ENCODE results near the gene MYBBP1A. TPM values are rescaled to one million over a fixed set of nuclear protein-coding genes. Genes with fewer than 3 reads are reported as not detected.

The MYBBP1A gene
- total and polyA plus RNA-seq, 4 donors: 12.2 to 23.3 (median 20.0) TPM

- H3K9me3 ChIP-seq (ENCODE audit: control insufficient read depth in 4 of 4, low read length in 3 of 4): no peaks in the 10 kb centered on the region
- no peak for TF ChIP-seq YY1 (IDR thresholded peaks at IDR 0.05)
- no peak for TF ChIP-seq ZBTB33 (IDR thresholded peaks at IDR 0.05)
- H3K9ac ChIP-seq (ENCODE audit: low read depth in 1 of 2, low read length in 2 of 2): no peak overlapping the region
- peaks cover 6 to 16% (median 11%) of the 10 kb centered on the region in 4 donors for H3K4me1 ChIP-seq (ENCODE audit: control insufficient read depth in 4 of 4, insufficient read depth in 4 of 4, low read length in 3 of 4)
- no peaks in the 10 kb centered on the region for H3K36me3 ChIP-seq (ENCODE audit: control insufficient read depth in 4 of 4, insufficient read depth in 3 of 4, low read depth in 1 of 4, low read length in 3 of 4)
- H3K27ac ChIP-seq (ENCODE audit: low read depth in 1 of 2, low read length in 2 of 2): no peak overlapping the region
- H3K27me3 ChIP-seq (ENCODE audit: control insufficient read depth in 4 of 4, insufficient read depth in 4 of 4, low read length in 3 of 4): peaks cover 0 to 6% (median 1%) of the 10 kb centered on the region in 4 donors
- DNase-seq (ENCODE audit: low spot score): no peak
- WGBS: 70% methylated on average over 8 of the region's 8 CpGs
- no peak overlapping the region for H3K4me3 ChIP-seq (ENCODE audit: low read depth in 1 of 3, low read length in 3 of 3)
Measured at GRCh38 chr17:4582691-4583090, 27.5 kb upstream of the MYBBP1A start.

GRCh38 chr17:4582101-4582501, 26.9 kb upstream of the MYBBP1A start:
- H3K9me3 ChIP-seq (ENCODE audit: control insufficient read depth in 4 of 4, low read length in 3 of 4): no peaks in the 10 kb centered on the region
- H3K27ac ChIP-seq (ENCODE audit: low read depth in 1 of 2, low read length in 2 of 2): no peak overlapping the region
- H3K4me1 ChIP-seq (ENCODE audit: control insufficient read depth in 4 of 4, insufficient read depth in 4 of 4, low read length in 3 of 4): peaks cover 6 to 16% (median 11%) of the 10 kb centered on the region in 4 donors
- TF ChIP-seq FOXA1 (IDR thresholded peaks at IDR 0.05): no peak
- no peak for TF ChIP-seq FOXA2 (IDR thresholded peaks at IDR 0.05)
- TF ChIP-seq RAD21 (IDR thresholded peaks at IDR 0.05): no peak
- no peak for TF ChIP-seq MAX (IDR thresholded peaks at IDR 0.05)
- no peak for TF ChIP-seq ATF3 (IDR thresholded peaks at IDR 0.05)
- TF ChIP-seq EGR1 (IDR thresholded peaks at IDR 0.05; ENCODE audit: low read depth in 2 of 2): no peak
- TF ChIP-seq HNF4G (IDR thresholded peaks at IDR 0.05): no peak
- TF ChIP-seq NR2F2 (IDR thresholded peaks at IDR 0.05): no peak
- TF ChIP-seq GABPA (IDR thresholded peaks at IDR 0.05 in 1 of 2, conservative IDR thresholded peaks at IDR 0.05 in 1 of 2): no peak
- no peak for TF ChIP-seq TAF1 (conservative IDR thresholded peaks at IDR 0.05)
- no peak overlapping the region for H3K9ac ChIP-seq (ENCODE audit: low read depth in 1 of 2, low read length in 2 of 2)
- WGBS: 61% methylated on average over 7 of the region's 7 CpGs
- peaks cover 0 to 6% (median 1%) of the 10 kb centered on the region in 4 donors for H3K27me3 ChIP-seq (ENCODE audit: control insufficient read depth in 4 of 4, insufficient read depth in 4 of 4, low read length in 3 of 4)
- no peak overlapping the region for H3K4me3 ChIP-seq (ENCODE audit: low read depth in 1 of 3, low read length in 3 of 3)
- no peaks in the 10 kb centered on the region for H3K36me3 ChIP-seq (ENCODE audit: control insufficient read depth in 4 of 4, insufficient read depth in 3 of 4, low read depth in 1 of 4, low read length in 3 of 4)
- DNase-seq (ENCODE audit: low spot score): no peak

GRCh38 chr17:4580291-4580690, 25.1 kb upstream of the MYBBP1A start:
- peaks cover 6 to 24% (median 15%) of the 10 kb centered on the region in 4 donors for H3K4me1 ChIP-seq (ENCODE audit: control insufficient read depth in 4 of 4, insufficient read depth in 4 of 4, low read length in 3 of 4)
- DNase-seq (ENCODE audit: low spot score): no peak
- 56% methylated on average over 7 of the region's 7 CpGs for WGBS
- TF ChIP-seq RAD21 (IDR thresholded peaks at IDR 0.05) (no peak), NR2F2 (IDR thresholded peaks at IDR 0.05) (no peak), EGR1 (IDR thresholded peaks at IDR 0.05; ENCODE audit: low read depth in 2 of 2) (no peak), JUND (IDR thresholded peaks at IDR 0.05) (no peak), FOXA1 (IDR thresholded peaks at IDR 0.05) (no peak), REST (IDR thresholded peaks at IDR 0.05) (no peak), SP1 (IDR thresholded peaks at IDR 0.05) (no peak), FOXA2 (IDR thresholded peaks at IDR 0.05) (no peak), MAX (IDR thresholded peaks at IDR 0.05) (no peak), TAF1 (conservative IDR thresholded peaks at IDR 0.05) (no peak), ZBTB33 (IDR thresholded peaks at IDR 0.05) (no peak), HNF4G (IDR thresholded peaks at IDR 0.05) (no peak), GABPA (IDR thresholded peaks at IDR 0.05 in 1 of 2, conservative IDR thresholded peaks at IDR 0.05 in 1 of 2) (no peak), HNF4A (conservative IDR thresholded peaks at IDR 0.05) (no peak), ATF3 (IDR thresholded peaks at IDR 0.05) (no peak), YY1 (IDR thresholded peaks at IDR 0.05) (no peak), RXRA (IDR thresholded peaks at IDR 0.05) (no peak)

More at GRCh38 chr17:4580291-4580690, 25.1 kb upstream of the MYBBP1A start:
- H3K9me3 ChIP-seq (ENCODE audit: control insufficient read depth in 4 of 4, low read length in 3 of 4): no peaks in the 10 kb centered on the region
- H3K4me3 ChIP-seq (ENCODE audit: low read depth in 1 of 3, low read length in 3 of 3): no peak overlapping the region
- peaks cover 0 to 2% (median 0%) of the 10 kb centered on the region in 4 donors for H3K36me3 ChIP-seq (ENCODE audit: control insufficient read depth in 4 of 4, insufficient read depth in 3 of 4, low read depth in 1 of 4, low read length in 3 of 4)
- no peak overlapping the region for H3K9ac ChIP-seq (ENCODE audit: low read depth in 1 of 2, low read length in 2 of 2)
- H3K27me3 ChIP-seq (ENCODE audit: control insufficient read depth in 4 of 4, insufficient read depth in 4 of 4, low read length in 3 of 4): peaks cover 0 to 3% (median 0%) of the 10 kb centered on the region in 4 donors
- H3K27ac ChIP-seq (ENCODE audit: low read depth in 1 of 2, low read length in 2 of 2): no peak overlapping the region

Measured in liver (tissue), 9 donors.